Measurements from ENCODE around the gene SCN5A.
A peak's percentile ranks its signal among the peaks of the same experiment; 100 is the strongest.

The SCN5A gene

DNA sequence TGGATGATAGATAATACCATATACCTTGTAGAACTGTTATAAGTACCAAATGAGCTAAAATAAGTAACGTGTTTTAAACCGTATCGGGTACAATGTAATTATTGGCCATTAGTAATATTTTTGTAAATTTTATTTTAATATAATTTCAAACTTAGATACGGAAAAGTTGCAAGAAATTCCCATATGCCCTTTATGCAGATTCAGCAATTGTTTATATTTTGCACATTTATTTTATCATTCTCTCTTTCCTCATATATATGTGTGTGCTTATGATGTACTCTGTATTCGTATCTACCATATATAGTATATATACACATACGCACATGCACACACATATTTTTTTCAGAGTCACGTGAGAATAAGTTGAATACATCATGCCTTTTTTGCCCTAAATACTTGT lies 114.9 kb downstream of the SCN5A start:
- TF ChIP-seq, protein P1, sequence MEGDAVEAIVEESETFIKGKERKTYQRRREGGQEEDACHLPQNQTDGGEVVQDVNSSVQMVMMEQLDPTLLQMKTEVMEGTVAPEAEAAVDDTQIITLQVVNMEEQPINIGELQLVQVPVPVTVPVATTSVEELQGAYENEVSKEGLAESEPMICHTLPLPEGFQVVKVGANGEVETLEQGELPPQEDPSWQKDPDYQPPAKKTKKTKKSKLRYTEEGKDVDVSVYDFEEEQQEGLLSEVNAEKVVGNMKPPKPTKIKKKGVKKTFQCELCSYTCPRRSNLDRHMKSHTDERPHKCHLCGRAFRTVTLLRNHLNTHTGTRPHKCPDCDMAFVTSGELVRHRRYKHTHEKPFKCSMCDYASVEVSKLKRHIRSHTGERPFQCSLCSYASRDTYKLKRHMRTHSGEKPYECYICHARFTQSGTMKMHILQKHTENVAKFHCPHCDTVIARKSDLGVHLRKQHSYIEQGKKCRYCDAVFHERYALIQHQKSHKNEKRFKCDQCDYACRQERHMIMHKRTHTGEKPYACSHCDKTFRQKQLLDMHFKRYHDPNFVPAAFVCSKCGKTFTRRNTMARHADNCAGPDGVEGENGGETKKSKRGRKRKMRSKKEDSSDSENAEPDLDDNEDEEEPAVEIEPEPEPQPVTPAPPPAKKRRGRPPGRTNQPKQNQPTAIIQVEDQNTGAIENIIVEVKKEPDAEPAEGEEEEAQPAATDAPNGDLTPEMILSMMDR (IDR thresholded peaks at IDR 0.05; ENCODE audit: low read depth, low read length) = no peak
- no peak overlapping the region for H3K4me3 ChIP-seq (ENCODE audit: low read depth, low read length)

DNA sequence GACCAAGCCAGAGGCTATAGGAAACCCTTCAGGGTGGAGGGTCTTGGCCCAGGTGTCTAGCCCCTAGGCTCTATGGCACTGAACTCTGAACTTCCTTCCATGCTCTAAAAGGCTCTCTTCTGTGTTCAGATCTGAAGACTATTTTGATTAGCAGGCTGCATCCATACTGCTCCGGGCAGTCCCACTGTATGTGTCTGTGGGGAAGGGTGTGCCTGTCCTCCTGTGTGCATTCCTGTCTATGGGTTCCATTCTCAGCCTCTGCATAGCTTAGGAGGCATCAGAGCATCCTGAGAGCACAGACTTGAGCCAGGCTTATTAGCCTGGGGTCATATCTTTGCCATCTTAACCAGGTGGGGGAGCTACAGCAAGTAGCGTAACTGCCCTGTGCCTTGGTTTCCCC lies 115.3 kb downstream of the SCN5A start:
- Histone ChIP-seq H3K27me3 (no peaks in the 10 kb centered on the region), H3K9me3 (no peaks in the 10 kb centered on the region), H3K4me3 (ENCODE audit: low read depth, low read length) (no peak overlapping the region), H3K4me1 (peaks cover 4% of the 10 kb centered on the region; the same call in 1 of the 2 replicates), H3K36me3 (no peaks in the 10 kb centered on the region)
- TF ChIP-seq, protein P1 (IDR thresholded peaks at IDR 0.05; ENCODE audit: low read depth, low read length) = no peak
- DNase-seq = no peak

More for the DNA sequence above, 114.9 kb downstream of the SCN5A start:
- no peaks in the 10 kb centered on the region for H3K27me3 ChIP-seq
- peaks cover 4% of the 10 kb centered on the region; the same call in 1 of the 2 replicates for H3K4me1 ChIP-seq
- no peak for DNase-seq
- no peaks in the 10 kb centered on the region for H3K9me3 ChIP-seq
- no peaks in the 10 kb centered on the region for H3K36me3 ChIP-seq

DNA sequence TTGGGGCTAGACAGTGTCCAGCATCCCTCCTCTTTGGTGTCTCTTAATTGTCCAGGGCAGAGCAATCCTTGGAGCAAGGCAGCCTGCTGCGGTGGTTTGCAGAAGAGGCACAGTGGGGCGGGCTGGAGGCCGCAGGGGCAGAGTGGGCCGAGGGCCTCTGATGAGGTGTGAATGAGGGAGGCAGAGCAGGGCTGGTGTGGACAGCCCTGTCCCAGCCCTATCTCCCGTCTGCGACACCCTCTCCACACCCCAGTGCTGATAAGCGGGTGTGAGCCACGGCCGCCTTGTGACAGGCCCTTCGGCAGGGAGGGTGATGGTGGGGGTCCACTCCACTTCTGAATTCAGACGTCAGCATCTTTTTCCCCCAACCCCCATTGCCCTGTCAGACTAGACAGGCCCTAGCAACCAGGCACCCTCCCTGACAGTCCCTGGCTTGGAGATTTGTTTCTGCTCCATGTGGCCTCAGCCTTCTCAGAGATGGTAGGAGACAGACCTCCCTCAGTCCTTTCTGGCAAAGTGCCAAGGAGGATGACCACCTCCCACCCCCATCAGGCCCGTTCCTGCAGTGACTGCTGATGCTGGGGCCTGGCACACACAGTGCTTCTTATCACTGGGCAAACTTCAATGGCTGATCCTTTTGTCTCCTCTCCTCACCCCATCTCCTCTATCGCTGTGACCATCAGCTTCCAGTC lies 116.1 kb downstream of the SCN5A start:
- TF ChIP-seq, protein P1 (IDR thresholded peaks at IDR 0.05; ENCODE audit: low read depth, low read length) = no peak
- no peaks in the 10 kb centered on the region for H3K9me3 ChIP-seq
- H3K4me1 ChIP-seq = peaks cover 4% of the 10 kb centered on the region; the same call in 1 of the 2 replicates
- peak; percentile 40 for DNase-seq
- no peaks in the 10 kb centered on the region for H3K36me3 ChIP-seq
- no peak overlapping the region for H3K4me3 ChIP-seq (ENCODE audit: low read depth, low read length)
- H3K27me3 ChIP-seq = no peaks in the 10 kb centered on the region

DNA sequence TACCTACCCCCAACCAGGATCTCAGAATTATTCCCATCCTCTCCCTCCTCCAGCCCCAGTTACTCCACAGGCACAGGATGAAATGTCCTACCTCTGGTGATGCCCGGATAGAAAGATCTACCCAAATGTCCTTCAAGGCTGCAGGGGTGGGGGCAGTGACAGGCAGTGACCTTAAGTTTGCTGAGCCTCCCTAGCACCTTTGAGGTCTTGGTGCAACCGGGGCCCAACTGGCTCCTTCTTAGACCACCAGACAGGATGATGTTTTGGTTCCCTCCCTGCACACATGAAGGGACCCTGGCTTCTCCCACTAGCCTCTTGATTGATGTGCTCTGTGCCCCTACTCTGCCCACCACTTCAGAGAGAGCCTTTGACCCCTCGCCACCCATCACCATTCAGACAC lies 117.0 kb downstream of the SCN5A start:
- H3K36me3 ChIP-seq = no peaks in the 10 kb centered on the region
- no peak for DNase-seq
- peaks cover 4% of the 10 kb centered on the region; the same call in 1 of the 2 replicates for H3K4me1 ChIP-seq
- no peak overlapping the region for H3K4me3 ChIP-seq (ENCODE audit: low read depth, low read length)
- no peaks in the 10 kb centered on the region for H3K27me3 ChIP-seq
- H3K9me3 ChIP-seq = no peaks in the 10 kb centered on the region
- TF ChIP-seq, protein P1 (IDR thresholded peaks at IDR 0.05; ENCODE audit: low read depth, low read length) = no peak

DNA sequence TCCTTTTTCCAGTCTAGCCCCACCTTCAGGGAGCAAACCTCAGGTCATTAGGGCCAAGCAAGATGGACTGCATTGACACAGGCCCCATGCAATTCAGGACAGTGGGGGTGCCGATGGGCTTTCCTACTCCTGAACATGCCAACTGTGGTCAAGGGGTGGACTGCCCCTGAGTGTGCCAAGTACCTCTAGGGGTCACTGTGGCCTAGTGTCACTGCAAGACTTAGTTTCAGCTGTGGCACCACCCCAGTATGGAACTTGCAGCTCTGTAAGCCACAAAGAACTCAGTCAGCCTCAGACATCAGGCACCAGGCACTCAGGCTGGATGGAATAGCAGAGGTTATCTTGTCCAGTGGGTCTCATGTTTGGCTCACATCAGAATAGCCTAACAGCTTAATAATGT lies 121.0 kb downstream of the SCN5A start:
- Histone ChIP-seq H3K36me3 (no peaks in the 10 kb centered on the region), H3K4me3 (ENCODE audit: low read depth, low read length) (no peak overlapping the region), H3K27me3 (no peaks in the 10 kb centered on the region), H3K9me3 (no peaks in the 10 kb centered on the region), H3K4me1 (no peaks in the 10 kb centered on the region)
- DNase-seq = peak; percentile 35
- TF ChIP-seq, protein P1 (IDR thresholded peaks at IDR 0.05; ENCODE audit: low read depth, low read length) = peak; percentile 50

DNA sequence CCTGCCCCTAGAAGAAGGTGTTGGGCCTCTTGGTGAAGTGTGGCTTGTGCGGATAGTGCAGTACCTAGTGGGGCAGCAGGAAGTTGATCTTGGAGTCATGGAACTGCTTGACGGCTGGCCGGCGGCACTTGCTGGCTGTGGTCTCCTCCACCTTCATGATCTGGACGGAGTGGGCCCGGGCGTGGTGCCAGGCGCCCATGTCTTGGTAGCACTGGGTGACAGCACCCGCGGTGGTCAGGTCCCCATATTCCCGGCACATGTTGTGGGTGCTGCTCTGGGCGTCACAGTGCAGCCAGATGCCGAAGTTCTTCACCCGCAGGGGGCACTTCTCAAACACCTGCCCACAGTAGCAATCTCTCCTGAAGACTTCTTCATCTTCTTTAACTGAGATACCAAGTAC lies 122.7 kb downstream of the SCN5A start:
- TF ChIP-seq, protein P1 (IDR thresholded peaks at IDR 0.05; ENCODE audit: low read depth, low read length) = no peak
- Histone ChIP-seq H3K9me3 (no peaks in the 10 kb centered on the region), H3K4me1 (no peaks in the 10 kb centered on the region), H3K4me3 (ENCODE audit: low read depth, low read length) (no peak overlapping the region), H3K27me3 (no peaks in the 10 kb centered on the region), H3K36me3 (no peaks in the 10 kb centered on the region)
- no peak for DNase-seq
